Esophagus squamous epithelium (tissue), 5 donors: ENCODE data around the gene IQCE. TPM values are rescaled to one million over a fixed set of nuclear protein-coding genes. Genes with fewer than 3 reads are reported as not detected.

Experiments used
- DNase-seq: peaks from one replicate; lab custom pipeline; 2025; lab: John Stamatoyannopoulos, UW
- H3K27ac ChIP-seq, 4 donors: fragments of 200-600 bp; sonication (generic); one replicate each; pipeline ENCODE4 v1.5.1; 2016 to 2019; ENCODE audit warnings: mild to moderate bottlenecking in 1 of 4
- H3K27me3 ChIP-seq, 4 donors: fragments of 200-600 bp; sonication (generic); 1 replicate in 3 of 4; 2 replicates in 1 of 4; pipeline versions ENCODE4 v1.5.1 to v1.6.0; 2017 to 2021; ENCODE audit warnings: antibody characterized with exemption in 1 of 4
- H3K36me3 ChIP-seq, 3 donors: fragments of 200-600 bp; sonication (generic); one replicate each; pipeline ENCODE4 v1.5.1; 2016 to 2019
- H3K4me1 ChIP-seq, 3 donors: fragments of 200-600 bp; sonication (generic); one replicate each; pipeline ENCODE4 v1.5.1; 2017 to 2019
- H3K4me3 ChIP-seq, 4 donors: fragments of 200-600 bp; sonication (generic); 1 replicate in 3 of 4; 2 replicates in 1 of 4; pipeline ENCODE4 v1.5.1; 2016 to 2019; ENCODE audit warnings: mild to moderate bottlenecking in 2 of 4, moderate library complexity in 1 of 4
- H3K9me3 ChIP-seq, 3 donors: fragments of 200-600 bp; sonication (generic); one replicate each; pipeline ENCODE4 v1.5.1; 2016 to 2019
- POLR2A ChIP-seq, 4 donors: fragments of 450-650 bp; IDR thresholded peaks; one replicate each; pipeline ENCODE4 v1.6.1; 2017; ENCODE audit warnings: antibody characterized with exemption in 4 of 4, mild to moderate bottlenecking in 4 of 4, moderate library complexity in 3 of 4
- WGBS, 2 donors: methylation state at CpG; one replicate each; pipeline ENCODE4 v1.1.5; 2018; 5-methylcytosine and 5-hydroxymethylcytosine counted together
- intact Hi-C: fragments of 100-400 bp; cut with DNase I; formaldehyde crosslinking; loops from one replicate; pipeline ENCODE4 v1.15.0; 2022
- total RNA-seq, 4 donors: library from RNA; depleted of rRNA; stranded (reverse); fragments of >200 nt; gene quantifications; one replicate each; pipeline ENCODE4 v1.1.0, GENCODE V29; 2016
- TF ChIP-seq, protein P1 (sequence below), 6 experiments: fragments of 450-650 bp in 4 of 6; fragments of 200-600 bp in 2 of 6; sonication (generic) in 2 of 6; IDR thresholded peaks; one replicate each; pipeline ENCODE4 v1.5.1; 2016 to 2019; ENCODE audit warnings: antibody characterized with exemption in 6 of 6, mild to moderate bottlenecking in 4 of 6, moderate library complexity in 4 of 6
- donor health status: DM: yes; HTN: yes; CAD: no.

The IQCE gene
- total RNA-seq, 4 donors from 2014 or later = 4.5 to 10.6 (median 6.3) TPM

DNA sequence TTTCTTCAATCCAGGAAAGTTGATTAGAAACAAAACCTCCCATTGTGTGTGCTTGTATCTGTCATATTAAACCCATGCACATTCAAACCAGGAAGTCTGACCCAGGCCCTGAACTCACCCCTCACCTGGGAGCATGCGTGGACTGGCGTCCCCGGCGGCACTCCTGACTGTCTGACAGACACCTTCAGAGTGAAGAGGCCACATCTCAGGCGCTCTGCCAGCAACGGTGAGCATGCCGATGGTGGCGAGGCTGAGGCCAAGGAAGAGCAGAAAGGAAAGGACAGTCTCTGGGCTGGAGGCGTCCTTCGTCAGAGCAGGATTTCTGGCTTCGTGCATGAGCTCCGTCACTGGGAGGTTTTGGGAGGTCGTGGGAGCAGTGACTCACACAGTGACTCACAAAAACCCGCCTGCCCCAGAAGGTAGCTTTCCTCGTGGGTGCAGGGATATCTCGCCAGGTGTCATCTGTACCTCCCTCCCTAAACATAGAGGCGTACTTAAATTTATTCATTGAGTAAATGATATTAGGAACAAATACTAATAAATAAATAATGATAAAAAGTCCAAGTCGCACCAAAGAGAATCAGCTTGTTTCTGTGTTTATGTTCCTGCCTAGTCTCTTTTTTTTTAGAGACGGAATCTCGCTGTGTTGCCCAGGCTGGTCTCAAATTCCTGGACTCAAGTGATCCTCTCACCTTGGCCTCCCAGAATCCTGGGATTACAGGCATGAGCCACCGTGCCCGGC lies 13.5 kb downstream of the IQCE start:
- intact Hi-C loops = no loop called here
- H3K4me1 ChIP-seq = peaks cover 0 to 21% (median 0%) of the 10 kb centered on the region in 3 donors
- no peak for DNase-seq
- H3K4me3 ChIP-seq = no peak overlapping the region
- H3K36me3 ChIP-seq = peaks cover 0 to 63% (median 0%) of the 10 kb centered on the region in 3 donors
- no peak for TF ChIP-seq POLR2A (IDR thresholded peaks at IDR 0.05)
- TF ChIP-seq, protein P1, sequence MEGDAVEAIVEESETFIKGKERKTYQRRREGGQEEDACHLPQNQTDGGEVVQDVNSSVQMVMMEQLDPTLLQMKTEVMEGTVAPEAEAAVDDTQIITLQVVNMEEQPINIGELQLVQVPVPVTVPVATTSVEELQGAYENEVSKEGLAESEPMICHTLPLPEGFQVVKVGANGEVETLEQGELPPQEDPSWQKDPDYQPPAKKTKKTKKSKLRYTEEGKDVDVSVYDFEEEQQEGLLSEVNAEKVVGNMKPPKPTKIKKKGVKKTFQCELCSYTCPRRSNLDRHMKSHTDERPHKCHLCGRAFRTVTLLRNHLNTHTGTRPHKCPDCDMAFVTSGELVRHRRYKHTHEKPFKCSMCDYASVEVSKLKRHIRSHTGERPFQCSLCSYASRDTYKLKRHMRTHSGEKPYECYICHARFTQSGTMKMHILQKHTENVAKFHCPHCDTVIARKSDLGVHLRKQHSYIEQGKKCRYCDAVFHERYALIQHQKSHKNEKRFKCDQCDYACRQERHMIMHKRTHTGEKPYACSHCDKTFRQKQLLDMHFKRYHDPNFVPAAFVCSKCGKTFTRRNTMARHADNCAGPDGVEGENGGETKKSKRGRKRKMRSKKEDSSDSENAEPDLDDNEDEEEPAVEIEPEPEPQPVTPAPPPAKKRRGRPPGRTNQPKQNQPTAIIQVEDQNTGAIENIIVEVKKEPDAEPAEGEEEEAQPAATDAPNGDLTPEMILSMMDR (IDR thresholded peaks at IDR 0.05) = no peak
- WGBS, 2 donors = 58 to 72% methylated on average over 7 to 12 of the region's 22 CpGs
- no peak overlapping the region for H3K27ac ChIP-seq
- H3K9me3 ChIP-seq = no peaks in the 10 kb centered on the region
- no peaks in the 10 kb centered on the region for H3K27me3 ChIP-seq

DNA sequence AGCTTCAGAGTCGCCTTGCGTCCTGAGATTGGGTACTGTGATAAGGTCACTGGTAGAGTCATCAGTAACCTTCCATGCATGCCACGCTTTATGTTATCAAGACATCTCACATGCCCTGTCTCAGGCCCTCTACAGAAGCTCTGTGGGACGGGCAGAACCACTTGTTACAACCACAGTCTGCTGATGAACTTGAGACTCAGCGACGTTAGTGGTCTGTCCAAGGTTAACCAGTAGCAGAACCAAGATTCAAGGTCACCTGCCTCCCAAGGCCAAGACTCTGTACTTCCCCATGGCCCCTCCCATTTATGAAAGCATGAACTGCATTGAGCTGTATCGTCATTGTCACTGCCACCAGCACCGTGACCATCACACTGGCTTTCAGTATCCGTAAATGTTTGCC lies 15.0 kb downstream of the IQCE start:
- H3K9me3 ChIP-seq = no peaks in the 10 kb centered on the region
- H3K4me1 ChIP-seq = peaks cover 0 to 13% (median 0%) of the 10 kb centered on the region in 3 donors
- intact Hi-C loops = no loop called here
- WGBS, 2 donors = 86 to 89% methylated on average over 8 to 9 of the region's 9 CpGs
- TF ChIP-seq, protein P1 (IDR thresholded peaks at IDR 0.05) = no peak
- TF ChIP-seq POLR2A (IDR thresholded peaks at IDR 0.05) = no peak
- no peak overlapping the region for H3K27ac ChIP-seq
- no peaks in the 10 kb centered on the region for H3K27me3 ChIP-seq
- H3K4me3 ChIP-seq = no peak overlapping the region
- peaks cover 0 to 70% (median 5%) of the 10 kb centered on the region in 3 donors for H3K36me3 ChIP-seq
- no peak for DNase-seq

DNA sequence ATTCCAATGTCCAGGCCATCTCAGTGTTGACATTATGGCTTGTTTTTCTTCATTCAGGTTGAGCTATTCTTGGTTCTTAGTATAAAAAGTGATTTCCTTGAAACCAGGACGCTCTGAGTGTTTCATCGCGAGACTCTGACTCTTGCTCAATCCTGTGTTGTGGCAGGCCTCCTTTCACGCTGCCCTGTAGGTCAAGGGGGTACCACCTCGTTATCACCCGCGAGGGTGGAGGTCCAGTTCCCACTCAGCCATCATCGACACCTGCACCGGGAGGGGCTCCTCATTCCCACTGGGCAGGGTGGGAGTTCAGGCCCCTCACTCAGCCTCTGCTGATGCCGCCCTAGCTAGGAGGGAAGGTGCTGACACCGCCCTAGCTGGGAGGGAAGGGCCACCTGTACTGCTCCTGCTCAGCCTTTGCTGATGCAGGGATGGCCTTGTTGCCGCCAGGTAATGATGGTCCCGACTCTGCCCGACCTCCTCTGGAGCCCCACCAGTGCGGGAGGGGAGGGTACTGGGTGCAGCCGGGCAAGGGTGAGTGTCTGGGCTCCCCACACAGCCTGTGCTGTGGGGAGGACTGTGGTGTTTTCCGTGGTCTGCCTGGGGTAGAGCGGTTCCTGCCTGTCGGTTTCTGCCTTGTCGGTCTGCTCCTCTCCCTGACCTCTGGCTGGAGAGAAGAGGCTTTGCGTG lies 16.4 kb downstream of the IQCE start:
- Histone ChIP-seq H3K36me3 (peaks cover 0 to 62% (median 5%) of the 10 kb centered on the region in 3 donors), H3K4me1 (peaks cover 0 to 13% (median 0%) of the 10 kb centered on the region in 3 donors), H3K9me3 (no peaks in the 10 kb centered on the region), H3K27me3 (no peaks in the 10 kb centered on the region), H3K27ac (no peak overlapping the region), H3K4me3 (no peak overlapping the region)
- intact Hi-C loops = no loop called here
- TF ChIP-seq, protein P1 (IDR thresholded peaks at IDR 0.05) = no peak
- TF ChIP-seq POLR2A (IDR thresholded peaks at IDR 0.05) = no peak
- DNase-seq = no peak
- 82 to 100% methylated on average over 3 to 10 of the region's 21 CpGs for WGBS, 2 donors

DNA sequence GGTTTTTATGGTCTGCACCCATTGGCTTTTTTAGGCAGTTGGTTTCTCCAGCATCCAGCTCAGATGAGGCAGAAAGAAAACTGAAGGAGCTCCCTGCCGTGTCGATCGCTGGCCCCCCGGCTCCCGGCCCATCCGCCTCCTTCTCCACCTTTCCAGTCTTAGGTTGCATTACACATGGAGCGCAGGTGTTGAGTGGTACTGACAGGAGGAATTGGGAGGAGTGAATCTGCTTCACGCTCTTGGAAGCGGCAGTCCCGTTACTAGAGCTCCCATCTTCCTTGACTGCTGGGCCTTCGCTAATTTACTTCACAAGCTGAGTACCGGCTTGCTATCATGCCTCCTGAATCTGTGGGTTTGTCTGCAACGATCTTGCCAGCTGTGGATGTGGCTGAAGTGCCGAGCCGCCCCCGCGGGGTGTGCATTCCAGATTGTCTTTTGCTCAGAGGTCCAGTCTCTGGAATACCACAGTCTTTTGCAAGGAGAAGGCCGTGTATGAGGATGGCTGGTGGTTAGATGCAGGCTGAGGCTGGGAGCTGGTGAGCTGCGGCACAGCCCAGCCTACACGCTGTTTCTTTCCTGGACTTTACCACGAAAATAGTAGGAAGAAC lies 17.1 kb downstream of the IQCE start:
- Histone ChIP-seq H3K4me3 (no peak overlapping the region), H3K36me3 (peaks cover 0 to 61% (median 5%) of the 10 kb centered on the region in 3 donors), H3K27me3 (no peaks in the 10 kb centered on the region), H3K4me1 (peaks cover 0 to 13% (median 0%) of the 10 kb centered on the region in 3 donors), H3K9me3 (no peaks in the 10 kb centered on the region), H3K27ac (no peak overlapping the region)
- DNase-seq = no peak
- WGBS, 2 donors = 93 to 96% methylated on average over 15 to 21 of the region's 21 CpGs
- intact Hi-C loops = no loop called here
- TF ChIP-seq, protein P1 (IDR thresholded peaks at IDR 0.05) = no peak
- TF ChIP-seq POLR2A (IDR thresholded peaks at IDR 0.05) = no peak
